Measurements from ENCODE around the gene KLHL15.

KLHL15 gene

GRCh38 chrX:24005867-24006266 is 21.1 kb downstream of the KLHL15 start:
- Histone ChIP-seq H3K27ac (ENCODE audit: low read length) (no peak overlapping the region), H3K9ac (ENCODE audit: low read depth, low read length) (no peak overlapping the region), H3K4me3 (ENCODE audit: low read length) (no peak overlapping the region), H3K9me3 (ENCODE audit: insufficient read depth, low read depth, low read length) (no peaks in the 10 kb centered on the region), H3K4me1 (ENCODE audit: insufficient read depth, low read length) (no peaks in the 10 kb centered on the region), H3K27me3 (ENCODE audit: insufficient read depth, low read length) (no peaks in the 10 kb centered on the region), H3K36me3 (ENCODE audit: insufficient read depth, low read depth, low read length) (peaks cover 12% of the 10 kb centered on the region)

GRCh38 chrX:24005028-24005427 is 22.0 kb downstream of the KLHL15 start:
- H3K4me3 ChIP-seq (ENCODE audit: low read length) = no peak overlapping the region
- no peaks in the 10 kb centered on the region for H3K9me3 ChIP-seq (ENCODE audit: insufficient read depth, low read depth, low read length)
- H3K27ac ChIP-seq (ENCODE audit: low read length) = no peak overlapping the region
- H3K9ac ChIP-seq (ENCODE audit: low read depth, low read length) = no peak overlapping the region
- peaks cover 12% of the 10 kb centered on the region for H3K36me3 ChIP-seq (ENCODE audit: insufficient read depth, low read depth, low read length)
- no peaks in the 10 kb centered on the region for H3K4me1 ChIP-seq (ENCODE audit: insufficient read depth, low read length)
- no peaks in the 10 kb centered on the region for H3K27me3 ChIP-seq (ENCODE audit: insufficient read depth, low read length)

GRCh38 chrX:24002792-24003191 is 24.2 kb downstream of the KLHL15 start:
- no peaks in the 10 kb centered on the region for H3K27me3 ChIP-seq (ENCODE audit: insufficient read depth, low read length)
- no peak overlapping the region for H3K4me3 ChIP-seq (ENCODE audit: low read length)
- no peak overlapping the region for H3K9ac ChIP-seq (ENCODE audit: low read depth, low read length)
- no peaks in the 10 kb centered on the region for H3K9me3 ChIP-seq (ENCODE audit: insufficient read depth, low read depth, low read length)
- peaks cover 12% of the 10 kb centered on the region for H3K36me3 ChIP-seq (ENCODE audit: insufficient read depth, low read depth, low read length)
- H3K27ac ChIP-seq (ENCODE audit: low read length) = no peak overlapping the region
- H3K4me1 ChIP-seq (ENCODE audit: insufficient read depth, low read length) = no peaks in the 10 kb centered on the region

GRCh38 chrX:24002167-24002566 is 24.8 kb downstream of the KLHL15 start:
- Histone ChIP-seq H3K27ac (ENCODE audit: low read length) (no peak overlapping the region), H3K27me3 (ENCODE audit: insufficient read depth, low read length) (no peaks in the 10 kb centered on the region), H3K9me3 (ENCODE audit: insufficient read depth, low read depth, low read length) (no peaks in the 10 kb centered on the region), H3K4me3 (ENCODE audit: low read length) (no peak overlapping the region), H3K36me3 (ENCODE audit: insufficient read depth, low read depth, low read length) (peaks cover 12% of the 10 kb centered on the region), H3K4me1 (ENCODE audit: insufficient read depth, low read length) (no peaks in the 10 kb centered on the region), H3K9ac (ENCODE audit: low read depth, low read length) (no peak overlapping the region)

- Histone ChIP-seq H3K4me3 (ENCODE audit: low read length) (no peak overlapping the region), H3K27ac (ENCODE audit: low read length) (no peak overlapping the region), H3K9ac (ENCODE audit: low read depth, low read length) (no peak overlapping the region), H3K36me3 (ENCODE audit: insufficient read depth, low read depth, low read length) (no peaks in the 10 kb centered on the region), H3K9me3 (ENCODE audit: insufficient read depth, low read depth, low read length) (no peaks in the 10 kb centered on the region), H3K4me1 (ENCODE audit: insufficient read depth, low read length) (no peaks in the 10 kb centered on the region), H3K27me3 (ENCODE audit: insufficient read depth, low read length) (no peaks in the 10 kb centered on the region)
Measured at GRCh38 chrX:23999671-24000070, 27.3 kb downstream of the KLHL15 start.

GRCh38 chrX:23993012-23993633 is 33.9 kb downstream of the KLHL15 start:
- no peak overlapping the region for H3K9ac ChIP-seq (ENCODE audit: low read depth, low read length)
- no peaks in the 10 kb centered on the region for H3K27me3 ChIP-seq (ENCODE audit: insufficient read depth, low read length)
- no peak overlapping the region for H3K4me3 ChIP-seq (ENCODE audit: low read length)
- peaks cover 8% of the 10 kb centered on the region for H3K36me3 ChIP-seq (ENCODE audit: insufficient read depth, low read depth, low read length)
- no peaks in the 10 kb centered on the region for H3K4me1 ChIP-seq (ENCODE audit: insufficient read depth, low read length)
- no peaks in the 10 kb centered on the region for H3K9me3 ChIP-seq (ENCODE audit: insufficient read depth, low read depth, low read length)
- H3K27ac ChIP-seq (ENCODE audit: low read length) = no peak overlapping the region

GRCh38 chrX:23992431-23992830 is 34.6 kb downstream of the KLHL15 start:
- Histone ChIP-seq H3K4me3 (ENCODE audit: low read length) (no peak overlapping the region), H3K36me3 (ENCODE audit: insufficient read depth, low read depth, low read length) (peaks cover 15% of the 10 kb centered on the region), H3K9ac (ENCODE audit: low read depth, low read length) (no peak overlapping the region), H3K27me3 (ENCODE audit: insufficient read depth, low read length) (no peaks in the 10 kb centered on the region), H3K9me3 (ENCODE audit: insufficient read depth, low read depth, low read length) (no peaks in the 10 kb centered on the region), H3K27ac (ENCODE audit: low read length) (no peak overlapping the region), H3K4me1 (ENCODE audit: insufficient read depth, low read length) (no peaks in the 10 kb centered on the region)

- peaks cover 24% of the 10 kb centered on the region for H3K36me3 ChIP-seq (ENCODE audit: insufficient read depth, low read depth, low read length)
- no peaks in the 10 kb centered on the region for H3K4me1 ChIP-seq (ENCODE audit: insufficient read depth, low read length)
- H3K9ac ChIP-seq (ENCODE audit: low read depth, low read length) = no peak overlapping the region
- no peak overlapping the region for H3K27ac ChIP-seq (ENCODE audit: low read length)
- no peaks in the 10 kb centered on the region for H3K27me3 ChIP-seq (ENCODE audit: insufficient read depth, low read length)
- no peak overlapping the region for H3K4me3 ChIP-seq (ENCODE audit: low read length)
- no peaks in the 10 kb centered on the region for H3K9me3 ChIP-seq (ENCODE audit: insufficient read depth, low read depth, low read length)
Measured at GRCh38 chrX:23990455-23990854, 36.5 kb downstream of the KLHL15 start.

GRCh38 chrX:23989689-23990088 is 37.3 kb downstream of the KLHL15 start:
- Histone ChIP-seq H3K9ac (ENCODE audit: low read depth, low read length) (no peak overlapping the region), H3K27ac (ENCODE audit: low read length) (no peak overlapping the region), H3K9me3 (ENCODE audit: insufficient read depth, low read depth, low read length) (no peaks in the 10 kb centered on the region), H3K27me3 (ENCODE audit: insufficient read depth, low read length) (no peaks in the 10 kb centered on the region), H3K4me1 (ENCODE audit: insufficient read depth, low read length) (no peaks in the 10 kb centered on the region), H3K4me3 (ENCODE audit: low read length) (no peak overlapping the region), H3K36me3 (ENCODE audit: insufficient read depth, low read depth, low read length) (peaks cover 24% of the 10 kb centered on the region)

GRCh38 chrX:23982891-23983290 is 44.1 kb downstream of the KLHL15 start:
- Histone ChIP-seq H3K9me3 (ENCODE audit: insufficient read depth, low read depth, low read length) (no peaks in the 10 kb centered on the region), H3K4me3 (ENCODE audit: low read length) (no peak overlapping the region), H3K4me1 (ENCODE audit: insufficient read depth, low read length) (peaks cover 16% of the 10 kb centered on the region; the same call in 1 of the 2 replicates), H3K9ac (ENCODE audit: low read depth, low read length) (no peak overlapping the region), H3K27me3 (ENCODE audit: insufficient read depth, low read length) (no peaks in the 10 kb centered on the region), H3K36me3 (ENCODE audit: insufficient read depth, low read depth, low read length) (peaks cover 14% of the 10 kb centered on the region), H3K27ac (ENCODE audit: low read length) (no peak overlapping the region)

GRCh38 chrX:23981711-23982110 is 45.3 kb downstream of the KLHL15 start:
- Histone ChIP-seq H3K4me1 (ENCODE audit: insufficient read depth, low read length) (peaks cover 16% of the 10 kb centered on the region; the same call in 1 of the 2 replicates), H3K27me3 (ENCODE audit: insufficient read depth, low read length) (no peaks in the 10 kb centered on the region), H3K9me3 (ENCODE audit: insufficient read depth, low read depth, low read length) (no peaks in the 10 kb centered on the region)

GRCh38 chrX:23981222-23981621 is 45.8 kb downstream of the KLHL15 start:
- Histone ChIP-seq H3K9me3 (ENCODE audit: insufficient read depth, low read depth, low read length) (no peaks in the 10 kb centered on the region), H3K4me1 (ENCODE audit: insufficient read depth, low read length) (peaks cover 16% of the 10 kb centered on the region; the same call in 1 of the 2 replicates), H3K4me3 (ENCODE audit: low read length) (peak overlapping the region; percentile 37; the same call in 1 of the 2 replicates), H3K36me3 (ENCODE audit: insufficient read depth, low read depth, low read length) (peaks cover 3% of the 10 kb centered on the region; the same call in 1 of the 2 replicates), H3K9ac (ENCODE audit: low read depth, low read length) (peak overlapping the region; percentile 46; the same call in 1 of the 2 replicates), H3K27ac (ENCODE audit: low read length) (no peak overlapping the region), H3K27me3 (ENCODE audit: insufficient read depth, low read length) (no peaks in the 10 kb centered on the region)

More at GRCh38 chrX:23981711-23982110, 45.3 kb downstream of the KLHL15 start:
- H3K9ac ChIP-seq (ENCODE audit: low read depth, low read length) = peak overlapping the region; percentile 46; the same call in 1 of the 2 replicates
- peak overlapping the region; percentile 37; the same call in 1 of the 2 replicates for H3K4me3 ChIP-seq (ENCODE audit: low read length)
- H3K36me3 ChIP-seq (ENCODE audit: insufficient read depth, low read depth, low read length) = peaks cover 8% of the 10 kb centered on the region; the same call in 1 of the 2 replicates
- H3K27ac ChIP-seq (ENCODE audit: low read length) = no peak overlapping the region
